ENCODE data around the gene DGKB. TPM values are rescaled to one million over a fixed set of nuclear protein-coding genes. Genes with fewer than 3 reads are reported as not detected.
A peak's percentile ranks its signal among the peaks of the same experiment; 100 is the strongest.

Gene DGKB
- total RNA-seq, 1 experiment from 2014 or later: 0.05 TPM

- peak; percentile 17 for DNase-seq (ENCODE audit: low read depth)
These were observed 141.6 kb downstream of the DGKB start for GRCh38 chr7:14760730-14761478.

- peak; percentile 26 for DNase-seq (ENCODE audit: low read depth)
These were observed 142.8 kb downstream of the DGKB start for GRCh38 chr7:14759785-14760184.

GRCh38 chr7:14754631-14755030 lies 147.9 kb downstream of the DGKB start:
- DNase-seq (ENCODE audit: low read depth): peak; percentile 48

GRCh38 chr7:14752301-14752700 lies 150.2 kb downstream of the DGKB start:
- no peak for DNase-seq (ENCODE audit: low read depth)

- no peak for DNase-seq (ENCODE audit: low read depth)
These were observed 151.1 kb downstream of the DGKB start for GRCh38 chr7:14751461-14751860.

- DNase-seq (ENCODE audit: low read depth): peak; percentile 82
These were observed 154.1 kb downstream of the DGKB start for GRCh38 chr7:14748461-14748860.

- no peak for DNase-seq (ENCODE audit: low read depth)
These were observed 154.8 kb downstream of the DGKB start for GRCh38 chr7:14747701-14748100.

GRCh38 chr7:14745076-14745475 lies 157.5 kb downstream of the DGKB start:
- no peak for DNase-seq (ENCODE audit: low read depth)

GRCh38 chr7:14740606-14741005 lies 161.9 kb downstream of the DGKB start:
- peak; percentile 42 for DNase-seq (ENCODE audit: low read depth)

- DNase-seq (ENCODE audit: low read depth): no peak
These were observed 162.7 kb downstream of the DGKB start for GRCh38 chr7:14739841-14740185.

- peak; percentile 82 for DNase-seq (ENCODE audit: low read depth)
These were observed 163.2 kb downstream of the DGKB start for GRCh38 chr7:14739168-14739840.

- no peak for DNase-seq (ENCODE audit: low read depth)
These were observed 164.5 kb downstream of the DGKB start for GRCh38 chr7:14738086-14738485.

GRCh38 chr7:14734839-14735321 lies 167.7 kb downstream of the DGKB start:
- DNase-seq (ENCODE audit: low read depth): no peak

- no peak for DNase-seq (ENCODE audit: low read depth)
These were observed 181.8 kb downstream of the DGKB start for GRCh38 chr7:14720785-14721184.

GRCh38 chr7:14717816-14718215 lies 184.7 kb downstream of the DGKB start:
- no peak for DNase-seq (ENCODE audit: low read depth)

- DNase-seq (ENCODE audit: low read depth): no peak
These were observed 185.4 kb downstream of the DGKB start for GRCh38 chr7:14717169-14717568.

- DNase-seq (ENCODE audit: low read depth): no peak
These were observed 188.3 kb downstream of the DGKB start for GRCh38 chr7:14714161-14714728.

- peak; percentile 20 for DNase-seq (ENCODE audit: low read depth)
These were observed 204.3 kb downstream of the DGKB start for GRCh38 chr7:14698239-14698638.

GRCh38 chr7:14697684-14698083 lies 204.9 kb downstream of the DGKB start:
- no peak for DNase-seq (ENCODE audit: low read depth)

- DNase-seq (ENCODE audit: low read depth): peak; percentile 27
These were observed 210.9 kb downstream of the DGKB start for GRCh38 chr7:14691597-14692203.

- DNase-seq (ENCODE audit: low read depth): no peak
These were observed 211.5 kb downstream of the DGKB start for GRCh38 chr7:14691034-14691433.

- no peak for DNase-seq (ENCODE audit: low read depth)
These were observed 212.1 kb downstream of the DGKB start for GRCh38 chr7:14690486-14690885.

GRCh38 chr7:14690075-14690474 lies 212.5 kb downstream of the DGKB start:
- no peak for DNase-seq (ENCODE audit: low read depth)

All from M059J (cell line).